GM11168 (cell line): ENCODE results near the gene ATP4A.

ENCODE experiments used
- in situ Hi-C: fragments of 300-500 bp; cut with MboI; formaldehyde crosslinking; loops from one replicate; pipeline ENCODE4 v1.12.0; 2022; ENCODE audit warnings: low sequenced_read_pairs; ENCODE audit not compliant: unreplicated experiment

ATP4A gene

GRCh38 chr19:35508129-35508528 is 55.3 kb downstream of the ATP4A start:
- in situ Hi-C loops, result no loop called here

GRCh38 chr19:35507561-35507960 is 55.9 kb downstream of the ATP4A start:
- in situ Hi-C loops, result no loop called here

- in situ Hi-C loops, result no loop called here
Measured at GRCh38 chr19:35506011-35506410, 57.4 kb downstream of the ATP4A start.

- in situ Hi-C loops, result no loop called here
Measured at GRCh38 chr19:35502751-35503150, 60.7 kb downstream of the ATP4A start.

GRCh38 chr19:35501684-35502083 is 61.8 kb downstream of the ATP4A start:
- in situ Hi-C loops, result no loop called here

GRCh38 chr19:35500611-35501010 is 62.8 kb downstream of the ATP4A start:
- in situ Hi-C loops, result no loop called here
